Osteocyte (in vitro differentiated cells): ENCODE measurements around the gene ABLIM2. TPM values are rescaled to one million over a fixed set of nuclear protein-coding genes. Genes with fewer than 3 reads are reported as not detected.

Experiments used
- microRNA-seq: library from miRNA; unstranded; fragments of <30 nt; microRNA quantifications from one replicate; pipeline ENCODE4 v1.1.0, GENCODE V29; 2020; ENCODE audit not compliant: unreplicated experiment
- total RNA-seq: library from RNA; stranded (reverse); gene quantifications from 2 replicates; pipeline ENCODE4 v1.2.1, GENCODE V29; 2021

ABLIM2 gene
- total RNA-seq, 1 donor from 2014 or later, result 0.24 TPM

Small RNA genes within 50 kb of the gene (microRNA-seq; reads per million reads assigned to microRNA genes)
- gene MIR95, result 9.9 reads per million, percentile 13 among the genes with 10 or more reads in this experiment

Other genes starting within 250 kb of the ABLIM2 start
- gene AFAP1, start 219.0 kb downstream of the ABLIM2 start, total RNA-seq, result 64.9 and 66.9 TPM in 2 replicates
- 0.70 and 1.6 TPM in 2 replicates for gene SH3TC1, start 40.5 kb upstream of the ABLIM2 start, total RNA-seq
- gene HTRA3, start 110.9 kb upstream of the ABLIM2 start, total RNA-seq, result 0.16 and 0.37 TPM in 2 replicates